Motor neuron (in vitro differentiated cells): ENCODE results near the gene CD226. TPM values are rescaled to one million over a fixed set of nuclear protein-coding genes. Genes with fewer than 3 reads are reported as not detected.
"Not testable (repeated sequence)": the region's sequence is repeated elsewhere in the genome, so short reads cannot be mapped to it uniquely, and the experiment has no call there.

Experiments used
- ATAC-seq, 8 experiments: fragments of 200-7000 bp; cut with Tn5 transposase; replicated peaks in 6 of 8; 2 replicates each; pipeline ENCODE4 v1.8.0; 2021; ENCODE audit warnings: mild to moderate bottlenecking in 8 of 8, moderate library complexity in 8 of 8
- H3K27ac ChIP-seq, 2 donors: fragments of 250-450 bp; sonication (Bioruptor Pico); 2 replicates each; pipeline ENCODE4 v1.9.0; 2021; ENCODE audit warnings: antibody characterized with exemption in 2 of 2, mild to moderate bottlenecking in 2 of 2, moderate library complexity in 1 of 2
- H3K4me1 ChIP-seq, 2 donors: fragments of 250-450 bp; sonication (Bioruptor Pico); replicated peaks in 1 of 2; 2 replicates each; pipeline ENCODE4 v1.6.1; 2021; ENCODE audit warnings: antibody characterized with exemption in 2 of 2, mild to moderate bottlenecking in 2 of 2, moderate library complexity in 1 of 2
- H3K4me3 ChIP-seq, 5 donors: fragments of 250-450 bp; sonication (Bioruptor Pico); 2 replicates each; pipeline ENCODE4 v1.9.0; 2021; ENCODE audit warnings: antibody characterized with exemption in 5 of 5, mild to moderate bottlenecking in 5 of 5, moderate library complexity in 4 of 5
- WGBS, 10 experiments: fragments of 450-650 bp; shearing (Covaris generic); methylation state at CpG; one replicate each; pipeline ENCODE4 v1.0.0; 2022; 5-methylcytosine and 5-hydroxymethylcytosine counted together
- in situ Hi-C, 9 experiments: fragments of 400-800 bp; cut with MboI; loops; one replicate each; pipeline ENCODE4 v1.15.0; 2021; ENCODE audit warnings: low sequenced_read_pairs in 9 of 9, low pct_unique_long_range_greater_than_20kb in 2 of 9; ENCODE audit not compliant: unreplicated experiment in 9 of 9
- total RNA-seq, 8 experiments: library from RNA; unstranded; fragments of 300-600 nt; gene quantifications; 2 replicates each; pipeline versions ENCODE4 v1.2.3 to v1.2.4, GENCODE V29; 2022

The CD226 gene
- total RNA-seq, 8 experiments from 2014 or later = 0.11 to 5.3 (median 0.41) TPM

DNA sequence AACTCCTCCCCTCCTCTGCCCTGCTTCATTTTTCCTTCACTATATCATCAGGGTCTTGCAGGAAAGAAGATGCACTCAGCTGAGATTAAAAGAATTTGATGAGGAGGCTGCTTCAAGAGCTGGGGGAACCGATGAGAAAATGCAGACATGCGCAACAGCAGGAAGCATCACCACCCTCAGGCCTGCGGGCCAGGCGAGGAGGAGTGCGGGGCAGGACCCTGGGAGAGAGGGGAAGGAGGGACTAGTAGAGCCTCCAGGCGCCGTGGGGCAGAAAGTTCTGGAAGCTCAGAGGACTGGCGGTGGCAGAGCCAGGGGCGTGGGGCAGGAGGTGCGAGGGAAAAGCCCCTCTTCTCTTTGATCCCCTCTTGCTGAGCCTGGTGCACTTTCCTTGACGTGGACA is 108.2 kb downstream of the CD226 start:
- Histone ChIP-seq H3K4me3 (no peak overlapping the region), H3K4me1 (peaks cover 0 to 7% of the 10 kb centered on the region in 2 donors), H3K27ac (no peak overlapping the region)
- ATAC-seq = no peak
- WGBS, 10 experiments = 60 to 100% (median 94%) methylated on average over 1 to 9 of the region's 11 CpGs; no CpG with 5 or more reads in 2 of the 10 experiments
- in situ Hi-C loops = no loop called here

GRCh38 chr18:69838620-69839411 is 108.9 kb downstream of the CD226 start:
- no peak overlapping the region for H3K4me3 ChIP-seq
- ATAC-seq = peak in 5 of 8 experiments; percentile 22 to 95 (median 59)
- H3K27ac ChIP-seq = no peak overlapping the region
- in situ Hi-C loops = no loop called here
- H3K4me1 ChIP-seq = peaks cover 0 to 7% of the 10 kb centered on the region in 2 donors
- no CpG with 5 or more reads among the region's 3 CpGs for WGBS, 10 experiments

DNA sequence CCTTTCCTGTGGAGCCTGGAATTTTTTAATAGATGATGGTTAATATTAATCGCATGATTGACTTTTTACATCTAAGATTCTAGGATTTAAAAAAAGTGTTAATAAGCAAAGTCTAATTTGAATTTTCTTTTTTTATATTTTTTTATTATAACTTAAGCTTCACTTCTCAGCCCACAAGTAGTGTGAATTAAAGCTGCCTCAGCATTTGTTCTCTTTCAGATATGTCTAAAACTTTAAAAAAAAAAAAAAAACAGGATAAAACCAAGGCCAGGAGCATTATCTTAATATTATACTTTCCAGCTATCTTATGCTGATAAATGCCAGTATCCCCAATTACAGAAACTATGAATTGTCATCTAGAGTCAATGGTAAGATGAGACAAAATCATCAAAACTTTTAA is 109.7 kb downstream of the CD226 start:
- H3K4me1 ChIP-seq = peaks cover 0 to 7% of the 10 kb centered on the region in 2 donors
- H3K4me3 ChIP-seq = no peak overlapping the region
- H3K27ac ChIP-seq = no peak overlapping the region
- ATAC-seq = no peak
- in situ Hi-C loops = no loop called here
- WGBS, 10 experiments = 86 to 100% (median 100%) methylated on average over 1 of the region's 1 CpG; no CpG with 5 or more reads in 1 of the 10 experiments

DNA sequence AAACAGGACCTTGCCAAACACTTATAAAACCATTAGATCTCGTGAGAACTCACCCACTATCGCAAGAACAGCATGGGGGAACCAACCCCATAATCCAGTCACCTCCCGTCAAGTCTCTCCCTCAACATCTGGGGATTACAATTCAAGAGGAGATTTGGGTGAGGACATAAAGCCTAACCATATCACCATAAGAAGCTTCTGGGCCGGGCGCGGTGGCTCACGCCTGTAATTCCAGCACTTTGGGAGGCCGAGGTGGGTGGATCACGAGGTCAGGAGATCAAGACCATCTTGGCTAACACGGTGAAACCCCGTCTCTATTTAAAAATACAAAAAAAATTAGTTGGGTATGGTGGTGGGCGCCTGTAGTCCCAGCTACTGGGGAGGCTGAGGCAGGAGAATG is 112.7 kb downstream of the CD226 start:
- ATAC-seq, H3K4me1 ChIP-seq, H3K27ac ChIP-seq, H3K4me3 ChIP-seq, in situ Hi-C loops: not testable (repeated sequence)
- WGBS, 10 experiments = 80 to 100% (median 92%) methylated on average over 1 to 7 of the region's 12 CpGs; no CpG with 5 or more reads in 4 of the 10 experiments

DNA sequence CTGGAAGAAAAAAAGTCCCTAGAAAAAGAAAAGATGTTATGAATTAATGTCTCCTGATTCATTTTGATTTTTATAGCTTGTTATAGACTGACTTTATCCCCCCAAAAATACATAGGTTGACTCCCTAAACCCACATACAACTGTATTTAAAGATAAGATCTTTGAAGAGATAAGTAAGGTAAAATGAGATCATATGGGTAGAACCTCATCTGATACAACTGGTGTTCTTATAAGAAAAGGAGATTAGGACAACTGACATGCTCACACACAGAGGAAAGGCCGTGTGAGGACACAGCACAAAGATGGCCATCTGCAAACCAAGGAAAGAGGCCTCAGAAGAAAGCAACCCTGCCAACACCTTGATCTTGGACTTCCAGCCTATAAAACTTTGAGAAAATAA is 117.5 kb downstream of the CD226 start:
- in situ Hi-C loops = no loop called here
- Histone ChIP-seq H3K27ac (no peak overlapping the region), H3K4me3 (no peak overlapping the region), H3K4me1 (no peaks in the 10 kb centered on the region)
- no peak for ATAC-seq
- WGBS, 10 experiments = 43 to 100% (median 100%) methylated on average over 1 of the region's 1 CpG; no CpG with 5 or more reads in 5 of the 10 experiments

GRCh38 chr18:69820538-69820937 is 127.1 kb downstream of the CD226 start:
- Histone ChIP-seq H3K27ac (no peak overlapping the region), H3K4me3 (no peak overlapping the region), H3K4me1 (no peaks in the 10 kb centered on the region)
- 85 to 100% (median 97%) methylated on average over 2 to 4 of the region's 4 CpGs for WGBS, 10 experiments
- ATAC-seq = no peak
- in situ Hi-C loops = no loop called here

DNA sequence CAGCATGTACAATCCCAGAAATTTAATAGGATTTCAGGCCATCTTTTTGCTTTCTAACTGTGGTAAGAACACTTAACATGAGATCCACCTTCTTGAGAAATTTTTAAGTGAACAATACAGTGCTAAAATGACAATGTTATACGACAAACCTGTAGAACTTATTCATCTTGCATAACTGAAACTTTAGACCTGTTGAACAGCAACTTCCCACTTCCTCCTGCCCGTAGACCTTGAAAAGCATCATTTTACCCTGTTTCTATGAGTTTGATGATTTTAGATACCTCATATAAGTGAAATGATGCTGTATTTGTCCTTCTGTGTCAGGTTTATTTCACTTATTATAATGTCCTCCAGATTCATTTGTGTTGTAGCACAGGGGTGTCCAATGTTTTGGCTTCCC is 128.2 kb downstream of the CD226 start:
- in situ Hi-C loops = no loop called here
- H3K27ac ChIP-seq = no peak overlapping the region
- no peak for ATAC-seq
- no peaks in the 10 kb centered on the region for H3K4me1 ChIP-seq
- WGBS, 10 experiments = 30 to 100% (median 72%) methylated on average over 2 of the region's 2 CpGs; no CpG with 5 or more reads in 3 of the 10 experiments
- no peak overlapping the region for H3K4me3 ChIP-seq

DNA sequence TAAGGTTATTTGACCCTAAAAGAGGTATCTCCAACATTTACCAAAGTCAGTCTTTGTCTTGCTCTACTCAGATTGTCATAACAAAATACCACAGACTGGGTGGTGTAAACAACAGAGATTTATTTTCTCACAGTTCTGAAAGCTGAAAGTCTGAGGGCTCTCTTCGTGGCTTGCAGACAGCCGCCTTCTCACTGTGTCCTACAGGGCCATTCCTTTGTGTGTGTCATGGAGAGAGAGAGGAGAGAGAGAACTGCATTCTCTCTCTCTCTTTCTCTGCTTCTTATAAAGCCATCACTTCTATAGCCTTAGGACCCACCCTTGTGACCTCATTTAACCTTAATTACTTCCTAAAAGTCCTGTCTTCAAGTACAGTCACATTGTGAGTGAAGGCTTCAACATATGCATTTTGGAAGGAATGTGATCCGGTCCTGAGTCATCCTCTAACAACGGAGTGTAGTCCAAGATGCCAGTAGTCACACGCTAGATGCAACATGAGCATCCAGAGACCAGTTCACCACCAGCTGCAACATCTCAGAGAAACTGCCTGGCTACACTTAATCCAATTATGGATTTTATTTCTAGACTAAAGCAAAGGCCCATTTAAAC is 130.2 kb downstream of the CD226 start:
- Histone ChIP-seq H3K4me3 (no peak overlapping the region), H3K4me1 (no peaks in the 10 kb centered on the region), H3K27ac (no peak overlapping the region)
- WGBS, 10 experiments = 24 to 100% (median 81%) methylated on average over 1 to 5 of the region's 5 CpGs; no CpG with 5 or more reads in 2 of the 10 experiments
- ATAC-seq = peak in 3 of 8 experiments; percentile 40 to 99 (median 99)
- in situ Hi-C loops = no loop called here

DNA sequence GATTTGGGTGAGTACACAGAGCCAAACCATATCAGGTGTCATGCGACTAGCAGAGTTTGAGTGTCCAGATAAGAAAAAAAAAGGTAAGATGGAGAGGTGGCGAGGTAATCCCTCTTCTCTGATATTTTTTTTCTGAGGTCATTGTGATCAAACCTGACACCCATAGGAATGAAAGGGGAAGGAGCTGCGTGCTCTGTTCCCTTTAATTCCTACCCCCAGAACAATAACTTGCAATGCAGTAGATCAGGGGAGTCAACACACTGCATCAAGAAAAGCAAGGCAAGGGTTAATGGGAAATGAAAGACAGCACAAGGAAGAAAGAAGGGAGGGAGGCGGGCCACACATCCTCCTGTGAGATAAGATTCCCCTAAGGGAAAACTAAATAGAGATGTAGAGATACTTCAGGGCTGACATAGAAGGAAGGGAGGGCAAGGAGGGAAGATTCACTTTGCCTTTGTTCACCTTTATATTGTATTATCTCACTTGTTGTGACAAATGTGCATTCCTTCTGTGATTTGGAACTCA is 132.8 kb downstream of the CD226 start:
- WGBS, 10 experiments = 59 to 100% (median 90%) methylated on average over 1 to 4 of the region's 4 CpGs; no CpG with 5 or more reads in 1 of the 10 experiments
- Histone ChIP-seq H3K4me1 (no peaks in the 10 kb centered on the region), H3K27ac (no peak overlapping the region), H3K4me3 (no peak overlapping the region)
- in situ Hi-C loops = no loop called here
- ATAC-seq = no peak

DNA sequence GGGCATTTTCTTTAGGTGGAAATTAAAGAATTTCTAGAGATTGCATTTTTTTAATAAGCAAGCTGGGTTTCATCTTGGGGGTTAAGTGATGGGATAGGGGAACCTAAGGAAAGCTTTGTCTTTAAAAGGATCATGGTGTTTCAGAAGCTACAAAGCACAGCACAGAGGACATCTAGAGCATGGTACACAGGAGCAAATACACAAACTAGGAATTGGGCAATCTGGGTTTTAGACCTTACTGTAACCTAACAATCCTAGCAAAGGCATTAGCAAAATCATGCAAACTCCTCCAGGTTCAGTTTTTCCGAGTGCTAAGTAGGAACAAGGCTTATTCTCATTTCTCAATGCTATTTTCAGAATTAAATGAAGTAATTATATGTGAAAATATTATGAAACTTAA is 134.1 kb downstream of the CD226 start:
- no peak overlapping the region for H3K4me3 ChIP-seq
- in situ Hi-C loops = no loop called here
- no peak for ATAC-seq
- no peaks in the 10 kb centered on the region for H3K4me1 ChIP-seq
- no peak overlapping the region for H3K27ac ChIP-seq
- WGBS, 10 experiments = 23 to 100% (median 86%) methylated on average over 1 of the region's 1 CpG; no CpG with 5 or more reads in 3 of the 10 experiments

DNA sequence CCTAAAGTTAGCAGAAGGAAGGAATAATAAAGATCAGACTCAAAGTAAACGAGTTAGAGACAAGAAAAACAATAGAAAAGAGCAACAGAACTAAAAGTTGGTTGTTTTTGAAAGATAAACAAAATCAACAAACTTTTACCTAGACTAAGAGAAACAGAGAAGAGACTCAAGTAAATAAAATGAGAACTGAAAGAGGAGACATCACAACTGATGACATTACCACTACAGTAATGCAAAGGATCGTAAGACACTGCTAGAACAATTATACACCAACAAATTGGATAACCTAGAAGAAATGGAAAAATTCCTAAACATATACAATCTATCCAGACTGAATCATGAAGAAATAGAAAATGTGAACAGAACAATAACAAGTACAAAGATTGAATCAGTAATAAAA is 139.3 kb downstream of the CD226 start:
- WGBS, 10 experiments = 33 to 100% (median 84%) methylated on average over 1 to 2 of the region's 2 CpGs
- in situ Hi-C loops = no loop called here
- H3K4me1 ChIP-seq = no peaks in the 10 kb centered on the region
- no peak for ATAC-seq
- H3K4me3 ChIP-seq = no peak overlapping the region
- H3K27ac ChIP-seq = no peak overlapping the region

DNA sequence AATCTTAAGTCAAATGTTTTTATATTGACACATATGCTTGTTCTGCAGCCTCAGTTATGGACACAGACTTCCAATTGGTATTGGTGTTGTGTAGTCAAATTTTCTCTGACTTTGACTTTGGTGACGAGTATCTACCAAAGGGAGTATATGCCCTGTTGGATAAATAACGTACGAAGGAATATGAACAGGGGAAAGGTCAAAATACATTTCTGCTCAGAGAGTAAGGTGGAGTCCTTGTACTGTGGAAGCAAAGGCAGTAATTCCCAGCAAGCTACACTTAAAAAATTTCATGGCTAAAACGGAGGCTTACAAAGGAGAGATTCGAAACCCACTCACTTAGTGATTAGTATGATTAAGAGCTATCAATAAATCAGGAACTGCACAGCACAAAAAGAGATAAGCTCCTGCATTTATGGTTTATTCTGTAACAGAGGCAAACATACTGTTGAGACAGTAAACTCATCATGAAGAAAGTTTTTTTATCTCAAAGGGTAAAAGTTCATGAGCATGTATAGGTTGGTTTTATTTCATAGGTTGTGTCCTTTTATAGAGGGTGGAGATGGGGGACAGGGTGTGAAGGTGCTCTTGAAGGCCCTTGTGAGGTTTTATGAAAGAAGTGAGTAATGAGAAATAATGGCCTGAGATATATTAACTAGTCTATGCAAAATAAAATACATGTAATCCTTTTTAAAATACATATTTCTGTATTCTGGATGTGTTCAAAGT is 142.7 kb downstream of the CD226 start:
- H3K4me3 ChIP-seq = no peak overlapping the region
- in situ Hi-C loops = no loop called here
- H3K4me1 ChIP-seq = no peaks in the 10 kb centered on the region
- ATAC-seq = no peak
- no peak overlapping the region for H3K27ac ChIP-seq
- WGBS, 10 experiments = 79 to 100% (median 94%) methylated on average over 2 to 5 of the region's 5 CpGs; no CpG with 5 or more reads in 1 of the 10 experiments
